Glomerular endothelial cell (primary cell): ENCODE data around the gene EMILIN1. TPM values are rescaled to one million over a fixed set of nuclear protein-coding genes. Genes with fewer than 3 reads are reported as not detected.
"Not testable (repeated sequence)": the region's sequence is repeated elsewhere in the genome, so short reads cannot be mapped to it uniquely, and the experiment has no call there.

Source experiments
- DNase-seq: peaks from one replicate; pipeline ENCODE4 v3.0.0-alpha.2; 2011; ENCODE audit warnings: low read depth, low spot score; ENCODE audit errors: extremely low read depth
- total RNA-seq: library from RNA; depleted of rRNA; stranded (reverse); fragments of >200 nt; gene quantifications from 2 replicates; pipeline ENCODE4 v1.2.3, GENCODE V29; 2015

EMILIN1 gene
- total RNA-seq, 1 donor from 2014 or later, result 7.3 TPM

DNA sequence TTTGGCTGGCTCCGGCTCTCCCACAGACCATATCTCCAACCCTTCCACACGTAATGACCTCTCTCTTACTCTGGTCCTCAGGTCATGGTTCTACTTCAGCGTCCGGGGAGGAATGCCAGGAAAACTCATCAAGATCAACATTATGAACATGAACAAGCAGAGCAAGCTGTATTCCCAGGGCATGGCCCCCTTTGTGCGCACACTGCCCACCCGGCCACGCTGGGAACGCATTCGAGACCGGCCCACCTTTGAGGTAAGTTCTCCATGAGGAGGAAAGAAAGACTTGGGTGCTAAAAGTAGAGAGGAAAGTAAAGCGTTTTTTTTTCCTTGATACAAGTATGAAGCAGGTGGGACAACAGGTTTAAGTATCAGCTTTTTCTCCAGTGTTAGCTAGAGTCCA, 25.1 kb upstream of the EMILIN1 start:
- no peak for DNase-seq

DNA sequence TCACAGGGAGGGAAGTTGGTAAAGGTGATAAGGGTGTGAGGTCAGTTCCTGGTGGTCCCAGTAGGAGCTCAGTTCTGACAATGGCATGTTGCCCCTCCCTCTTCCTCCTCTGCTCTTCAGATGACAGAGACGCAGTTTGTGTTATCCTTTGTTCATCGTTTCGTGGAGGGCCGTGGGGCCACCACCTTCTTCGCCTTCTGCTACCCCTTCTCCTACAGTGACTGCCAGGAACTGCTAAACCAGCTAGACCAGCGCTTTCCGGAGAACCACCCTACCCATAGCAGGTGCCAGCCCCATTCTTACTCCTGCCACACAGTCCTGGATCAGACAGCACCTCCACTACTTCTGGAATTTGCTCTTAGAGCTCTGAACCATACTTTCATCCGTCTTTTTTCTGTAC, 24.6 kb upstream of the EMILIN1 start:
- DNase-seq, result no peak

DNA sequence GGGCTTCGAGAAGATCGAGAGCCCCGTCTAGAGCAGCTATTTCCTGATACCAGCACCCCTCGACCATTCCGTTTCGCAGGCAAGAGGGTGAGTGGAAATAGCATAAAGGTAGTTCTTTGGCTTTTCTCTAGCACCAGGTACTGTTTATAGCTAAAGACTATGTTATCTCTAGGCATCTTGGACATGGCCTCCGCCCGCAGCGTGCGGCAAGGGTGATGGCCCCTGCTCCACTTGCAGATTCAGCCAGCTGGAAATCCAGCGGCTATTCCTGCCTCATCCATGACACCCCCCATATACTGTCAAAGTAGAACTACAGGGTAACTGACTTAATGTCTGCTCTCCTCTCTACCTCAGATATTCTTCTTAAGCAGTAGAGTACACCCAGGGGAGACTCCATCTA, 23.7 kb upstream of the EMILIN1 start:
- DNase-seq, result no peak

DNA sequence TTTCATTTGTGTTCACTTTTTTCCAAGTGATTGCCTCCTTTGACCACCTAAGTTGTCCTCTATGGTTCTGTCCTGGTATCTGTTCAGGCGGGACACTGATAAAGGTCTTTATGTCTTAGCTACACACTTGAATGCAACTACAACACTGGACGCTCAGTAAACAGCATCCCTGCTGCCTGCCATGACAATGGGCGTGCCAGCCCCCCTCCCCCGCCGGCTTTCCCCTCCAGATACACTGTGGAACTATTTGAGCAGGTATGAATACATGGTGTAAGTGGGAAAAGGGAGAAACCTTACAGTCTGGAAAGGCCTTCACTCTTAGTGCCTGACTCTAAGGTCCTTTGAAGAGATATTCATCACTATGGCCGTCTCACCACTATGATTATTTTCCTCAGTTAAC, 21.2 kb upstream of the EMILIN1 start:
- DNase-seq, result no peak

DNA sequence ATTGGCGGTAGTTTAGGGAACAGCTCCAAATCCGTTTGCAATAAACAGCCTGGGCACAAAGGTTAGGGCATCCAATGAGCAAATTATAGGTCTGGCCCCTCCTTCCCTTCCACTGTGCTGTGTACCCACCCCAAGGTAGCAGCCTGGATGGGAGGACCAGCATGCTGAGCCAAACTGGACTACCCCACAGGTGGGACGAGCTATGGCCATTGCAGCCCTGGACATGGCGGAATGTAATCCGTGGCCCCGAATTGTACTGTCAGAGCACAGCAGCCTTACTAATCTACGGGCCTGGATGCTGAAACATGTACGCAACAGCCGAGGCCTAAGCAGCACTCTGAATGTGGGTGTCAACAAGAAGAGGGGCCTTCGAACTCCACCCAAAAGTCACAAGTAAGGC, 20.2 kb upstream of the EMILIN1 start:
- no peak for DNase-seq

DNA sequence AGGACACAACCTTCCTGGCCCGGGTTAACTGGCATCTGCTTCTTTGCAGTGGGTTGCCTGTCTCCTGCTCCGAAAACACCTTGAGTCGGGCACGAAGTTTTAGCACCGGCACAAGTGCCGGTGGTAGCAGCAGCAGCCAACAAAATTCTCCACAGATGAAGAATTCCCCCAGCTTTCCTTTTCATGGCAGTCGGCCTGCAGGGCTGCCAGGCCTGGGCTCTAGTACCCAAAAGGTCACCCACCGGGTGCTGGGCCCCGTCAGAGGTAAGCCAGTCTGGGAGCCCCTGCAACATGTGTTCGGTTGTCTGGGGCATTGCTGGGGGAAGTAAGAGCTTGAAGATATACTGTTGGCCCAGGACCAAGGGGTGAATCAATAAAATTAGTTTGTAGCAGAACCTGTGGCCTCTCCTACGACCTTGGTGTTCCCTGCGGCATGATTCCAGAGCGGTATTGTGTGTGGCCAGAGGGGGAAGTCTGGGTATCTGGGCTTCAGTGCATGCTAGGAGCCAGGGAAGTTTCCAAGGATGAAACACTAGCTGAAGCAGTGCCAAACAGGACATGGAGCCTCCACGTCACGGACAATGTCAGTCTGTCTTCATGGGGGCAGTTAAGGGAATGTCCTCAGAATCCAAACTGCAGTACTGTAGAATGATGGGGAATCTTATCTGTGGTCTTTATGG, 19.1 kb upstream of the EMILIN1 start:
- no peak for DNase-seq

DNA sequence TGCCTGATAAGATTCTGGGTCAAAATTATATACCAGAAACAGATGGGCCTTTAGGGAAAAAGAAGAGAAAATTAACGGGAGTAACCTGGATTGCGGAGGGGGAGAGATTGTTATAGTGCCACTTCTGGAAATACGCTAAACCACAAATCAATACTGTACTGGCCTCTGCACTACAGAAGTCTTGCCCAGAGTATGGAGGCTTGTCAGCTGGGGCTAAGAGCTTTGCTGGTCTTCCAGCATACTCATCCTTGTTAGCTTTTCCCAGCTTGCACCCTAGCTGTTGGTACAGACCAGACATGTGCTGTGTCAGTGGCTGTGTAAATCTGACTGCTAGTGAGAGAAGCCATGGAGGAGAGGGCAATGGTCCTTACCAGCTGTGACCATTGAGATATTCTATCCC, 18.1 kb upstream of the EMILIN1 start:
- no peak for DNase-seq

DNA sequence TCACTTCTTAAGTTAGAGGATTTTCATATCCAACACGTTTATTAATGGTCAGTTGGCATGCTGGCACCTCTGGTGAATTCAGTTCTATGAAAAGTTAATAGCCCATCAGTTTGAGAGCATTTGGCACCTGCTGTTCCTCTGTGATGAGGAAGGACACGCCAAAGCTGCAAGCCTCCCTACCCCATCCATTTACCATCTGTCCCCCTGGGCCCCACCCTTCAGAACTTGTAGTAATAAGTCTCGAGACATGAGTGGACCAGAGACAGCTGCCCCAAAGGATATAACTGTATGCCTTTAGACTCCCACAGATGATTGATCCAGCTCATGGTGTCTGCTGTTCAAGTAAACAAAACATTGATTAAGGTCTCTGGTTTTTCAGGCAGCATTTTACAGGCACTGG, 13.3 kb upstream of the EMILIN1 start:
- no peak for DNase-seq

DNA sequence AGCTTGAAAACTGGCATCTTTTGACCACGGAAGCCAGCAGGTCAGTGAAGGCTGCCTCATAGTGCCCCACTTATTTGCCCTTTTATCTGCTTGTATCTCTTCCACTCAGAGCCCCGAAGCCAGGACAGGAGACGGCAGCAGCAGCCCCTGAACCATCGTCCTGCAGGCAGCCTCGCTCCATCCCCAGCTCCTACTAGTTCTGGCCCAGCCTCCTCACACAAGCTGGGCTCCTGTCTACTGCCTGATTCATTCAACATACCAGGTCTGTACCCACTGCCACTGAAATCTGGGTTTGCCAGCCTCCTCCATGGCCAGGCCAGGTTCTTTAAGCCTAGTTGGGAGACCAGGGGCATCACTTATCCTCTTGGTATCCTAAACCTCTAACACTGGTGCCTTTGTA, 11.0 kb upstream of the EMILIN1 start:
- no peak for DNase-seq

DNA sequence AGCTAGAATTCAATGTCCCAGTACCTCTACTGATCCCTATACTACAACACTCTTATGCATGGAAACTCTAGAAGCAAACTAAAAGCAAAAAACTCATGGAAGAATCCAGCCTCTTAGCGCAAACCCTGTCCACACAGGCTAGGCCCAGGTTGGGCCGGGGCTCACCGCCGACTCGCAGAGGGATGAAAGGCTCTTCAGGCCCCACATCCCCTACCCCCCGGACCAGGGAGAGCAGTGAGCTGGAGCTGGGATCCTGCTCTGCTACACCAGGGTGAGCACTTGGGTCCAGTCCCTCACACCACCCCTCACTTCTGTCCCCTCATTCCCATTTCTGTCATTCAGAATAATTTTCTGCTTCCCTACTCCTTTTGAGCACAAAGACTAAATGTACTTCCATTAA, 9.0 kb upstream of the EMILIN1 start:
- no peak for DNase-seq

DNA sequence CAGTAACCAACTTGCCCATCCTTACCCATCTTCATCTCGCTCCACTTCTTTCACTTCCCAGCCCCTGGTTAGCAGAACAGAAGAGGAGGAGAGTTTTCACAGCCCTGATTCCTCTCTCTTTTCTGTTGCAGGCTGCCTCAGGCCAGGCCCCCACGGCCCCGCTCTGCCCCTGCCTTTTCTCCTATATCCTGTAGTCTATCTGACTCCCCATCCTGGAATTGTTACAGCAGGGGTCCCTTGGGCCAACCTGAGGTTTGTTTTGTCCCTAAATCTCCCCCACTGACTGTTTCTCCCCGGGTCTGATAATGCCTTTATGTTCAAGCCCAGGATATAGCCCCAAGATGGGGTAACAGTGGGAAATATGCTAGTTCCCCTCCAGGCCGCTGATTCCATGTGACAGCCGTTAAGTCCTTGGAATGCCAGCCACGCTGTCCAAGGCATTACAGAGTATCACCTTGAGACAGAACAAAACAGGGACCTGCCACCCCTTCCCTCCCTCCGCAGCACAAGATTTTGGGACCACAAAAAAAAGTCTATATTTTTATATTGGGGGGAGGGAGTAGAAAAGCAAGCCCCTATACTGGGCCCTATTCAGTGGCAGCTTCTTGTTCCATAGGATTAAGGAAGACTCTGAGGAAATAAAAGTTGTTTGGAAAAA, 8.3 kb upstream of the EMILIN1 start:
- DNase-seq, result no peak

DNA sequence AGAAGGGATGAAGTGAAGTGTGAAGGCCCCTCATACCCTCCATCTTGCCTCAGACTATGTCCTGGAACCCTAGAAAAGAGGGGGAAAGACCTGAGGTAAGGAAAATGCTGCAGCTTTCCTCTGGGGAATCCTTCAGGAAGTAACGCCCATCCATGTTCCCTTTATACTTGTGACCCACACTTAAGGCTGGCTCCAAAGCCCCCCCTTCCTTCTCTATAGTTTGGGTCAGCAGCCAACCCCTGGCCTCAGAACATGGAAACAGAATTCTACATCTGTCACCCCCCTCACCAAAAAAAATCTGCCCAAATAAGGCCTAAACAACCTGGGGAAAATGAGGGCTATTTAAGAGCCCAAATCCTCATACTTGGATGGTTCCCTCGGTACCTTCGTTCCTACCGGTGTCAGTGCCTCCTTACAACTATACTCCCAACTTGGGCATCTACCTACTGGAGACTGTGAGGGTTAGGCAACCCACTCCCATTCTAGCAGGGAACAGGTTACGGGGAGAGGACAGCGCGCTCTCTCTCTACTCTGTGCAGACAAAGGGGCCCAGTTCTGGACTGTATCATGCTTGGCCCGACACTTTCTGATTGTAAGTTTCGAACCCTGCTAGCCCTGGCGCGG, 7.7 kb upstream of the EMILIN1 start:
- no peak for DNase-seq

DNA sequence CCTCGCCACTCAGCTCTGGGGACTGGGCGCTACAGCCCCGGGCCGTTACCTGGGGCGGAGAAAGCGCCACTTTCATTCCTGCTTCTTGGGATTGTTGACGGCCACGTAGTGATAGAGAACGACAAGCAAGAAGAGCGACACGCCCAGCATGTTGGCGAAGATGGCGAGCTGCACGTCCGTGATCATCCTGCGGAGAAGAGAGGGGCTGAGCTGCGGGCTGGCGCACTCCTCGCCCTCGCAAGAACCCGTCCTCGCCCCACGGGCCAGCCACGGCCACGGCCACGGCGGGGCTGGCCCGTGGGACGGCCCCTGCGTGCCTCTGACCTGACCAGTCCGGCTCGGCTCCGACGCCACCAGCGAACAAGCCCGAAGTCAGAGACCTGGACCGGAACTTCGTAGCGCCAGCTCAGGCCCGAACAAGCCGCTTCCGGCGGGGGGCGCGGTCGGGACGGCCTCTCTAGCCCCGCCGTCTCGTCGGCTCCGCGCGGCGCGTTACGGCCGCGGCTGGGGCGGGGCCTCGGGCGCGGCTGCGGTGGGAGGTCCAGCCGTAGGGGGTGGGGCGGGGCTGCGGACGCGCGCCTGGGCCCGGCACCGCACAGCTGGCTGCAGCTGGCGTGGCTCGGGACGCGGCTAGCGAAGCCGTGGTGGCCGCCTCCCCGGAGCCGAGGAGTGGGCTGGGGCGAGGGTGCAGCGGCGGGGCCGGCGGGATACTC, 7.0 kb upstream of the EMILIN1 start, which contains the start of gene OST4:
Gene OST4, minus strand, starts transcription at position 378 of the 713 bp plus-strand sequence.
- DNase-seq, result no peak

DNA sequence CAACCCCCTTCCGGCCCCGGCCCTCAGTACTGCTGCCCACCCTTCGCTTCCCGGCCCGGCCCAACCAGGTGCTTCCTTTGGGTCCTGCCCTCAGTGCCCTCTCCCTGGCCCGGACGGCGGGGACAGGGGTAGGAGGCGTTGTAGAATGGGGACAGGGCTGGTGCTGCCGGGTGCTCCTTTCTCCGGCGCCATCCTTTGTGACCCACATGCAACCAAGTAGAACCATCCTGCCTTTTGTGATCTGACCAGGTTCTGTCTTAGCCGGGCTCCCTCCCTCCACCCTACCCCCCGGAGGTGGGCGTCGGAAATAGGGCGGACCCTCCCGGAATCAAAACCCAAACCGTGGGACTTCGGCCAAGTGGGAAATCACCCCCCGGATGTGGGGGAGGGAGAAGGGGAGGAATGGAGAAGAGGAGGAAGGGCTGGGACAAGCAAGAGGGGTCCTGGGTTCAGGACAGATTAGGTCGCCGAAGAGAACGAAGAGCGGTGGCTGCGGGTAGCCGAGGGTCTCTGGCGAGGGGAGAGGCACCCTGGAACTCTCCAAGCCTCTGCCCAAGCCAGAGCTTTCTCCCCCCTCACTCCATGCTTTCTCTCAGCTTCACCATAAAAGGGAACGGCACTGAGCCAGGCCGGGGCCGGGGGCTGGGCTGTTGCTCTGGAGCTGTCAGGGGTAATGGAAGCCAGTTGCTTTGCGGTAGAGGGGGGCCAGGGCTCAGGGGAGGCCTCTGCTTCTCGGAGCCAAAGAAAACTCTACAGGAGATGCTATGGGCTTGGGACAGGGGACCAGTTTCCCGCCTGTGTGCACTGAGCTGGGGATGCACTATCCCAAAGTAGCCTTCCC, 6.2 kb upstream of the EMILIN1 start:
- DNase-seq, result no peak

DNA sequence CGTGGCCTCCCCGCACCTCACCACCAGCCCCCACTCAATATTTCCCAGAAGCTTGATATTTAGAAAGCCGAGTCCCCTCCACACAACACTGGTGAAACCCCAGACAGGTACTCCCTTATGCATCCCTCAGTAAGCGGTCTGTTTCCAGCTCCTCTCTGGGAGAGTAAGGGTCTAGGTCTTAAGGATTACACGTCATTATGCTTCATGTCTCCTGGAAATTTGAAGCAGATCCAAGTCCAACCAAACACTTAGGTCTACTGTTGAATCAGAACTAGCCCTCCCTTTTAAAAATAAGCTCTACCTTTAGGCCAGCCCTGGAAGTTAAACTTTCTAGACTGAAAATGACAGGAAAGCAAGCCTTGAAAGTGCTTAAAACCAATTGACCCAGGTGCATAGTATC, 5.5 kb upstream of the EMILIN1 start:
- no peak for DNase-seq

DNA sequence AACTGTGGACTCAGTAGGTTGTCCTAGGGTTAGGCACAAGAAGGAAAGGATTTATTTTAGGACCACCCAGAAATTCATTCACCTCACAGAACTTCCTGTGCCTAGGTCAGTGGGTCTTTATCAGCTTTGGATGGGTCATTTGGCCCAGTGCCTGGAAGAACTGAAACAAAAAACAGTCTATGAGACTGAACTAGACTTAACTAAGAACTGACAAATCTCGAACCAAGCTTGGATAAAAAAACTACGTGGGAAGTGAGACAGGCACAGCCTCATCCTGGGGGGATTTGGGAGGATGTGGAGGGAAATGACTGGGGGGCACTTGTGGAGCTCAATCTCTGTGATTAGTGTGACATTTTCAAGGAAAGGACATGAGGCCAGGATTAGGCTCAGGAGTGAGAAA, 4.6 kb upstream of the EMILIN1 start:
- DNase-seq, result no peak

DNA sequence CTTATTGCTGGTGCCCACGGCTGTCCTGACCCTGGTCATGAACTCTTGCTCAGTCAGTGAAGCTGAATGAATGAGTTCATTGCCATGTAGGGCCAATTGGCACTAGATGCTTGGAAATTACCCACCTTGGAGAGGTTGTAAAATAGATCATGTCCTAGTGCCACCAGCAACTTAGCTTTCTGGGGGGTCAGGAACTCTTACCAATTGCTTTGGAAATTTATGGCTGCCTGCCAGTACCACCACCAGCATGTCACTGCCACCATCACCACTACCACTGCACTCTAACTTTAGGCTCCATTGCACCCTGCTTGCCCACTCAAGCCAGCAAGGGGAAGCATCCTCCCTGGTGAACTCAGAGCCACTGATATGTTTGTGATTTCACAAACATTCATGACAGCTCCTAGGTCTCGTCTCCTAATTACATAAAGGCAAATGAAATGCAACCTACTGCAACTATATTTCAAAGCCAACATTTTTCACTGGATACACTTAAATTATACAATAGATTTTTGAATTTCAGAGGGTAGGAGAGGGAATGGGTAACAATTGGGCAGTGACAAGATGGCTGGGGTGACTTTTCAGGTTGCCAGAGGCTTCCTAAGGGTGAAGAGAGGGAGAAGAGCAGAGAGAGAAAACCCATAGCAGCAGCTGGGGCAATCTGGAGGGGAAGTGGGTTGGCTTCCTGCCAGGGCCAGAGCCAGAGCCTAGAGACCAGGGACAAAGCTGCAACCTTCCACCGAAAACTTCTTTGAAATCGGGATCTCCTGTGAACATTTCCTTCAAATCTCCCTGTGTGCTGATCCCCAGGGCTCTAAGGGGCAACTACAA, 3.5 kb upstream of the EMILIN1 start:
- DNase-seq, result no peak

DNA sequence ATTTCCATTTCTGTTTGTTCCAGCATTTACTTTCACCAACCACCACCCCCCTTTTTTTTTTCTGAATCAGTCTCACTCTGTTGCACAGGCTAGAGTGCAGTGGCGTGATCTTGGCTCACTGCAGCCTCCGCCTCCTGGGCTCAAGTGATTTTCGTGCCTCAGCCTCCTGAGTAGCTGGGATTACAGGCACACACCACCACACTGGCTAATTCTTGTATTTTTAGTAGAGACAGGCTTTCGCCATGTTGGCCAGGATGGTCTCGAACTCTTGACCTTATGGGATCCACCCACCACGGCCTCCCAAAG, 2.9 kb upstream of the EMILIN1 start:
- not testable (repeated sequence) for DNase-seq

DNA sequence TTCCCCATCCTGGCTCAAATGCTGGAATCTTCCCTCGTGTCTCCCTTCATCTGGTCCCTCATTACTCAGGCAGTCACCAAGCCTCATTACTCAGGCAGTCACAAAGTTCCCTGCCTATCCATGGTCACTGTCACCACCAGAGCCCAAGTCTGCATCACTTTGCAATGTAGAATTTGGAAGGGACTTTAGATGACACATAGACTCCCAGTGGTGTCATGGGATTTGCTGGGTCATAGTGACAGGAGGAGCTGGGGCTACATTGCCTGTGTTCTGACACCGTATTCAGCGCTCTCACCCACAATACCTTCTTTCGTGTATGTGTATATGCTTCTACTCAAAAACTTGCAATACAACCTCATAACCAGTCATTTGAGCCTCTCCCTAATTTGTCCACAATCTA, 2.1 kb upstream of the EMILIN1 start:
- DNase-seq, result no peak

DNA sequence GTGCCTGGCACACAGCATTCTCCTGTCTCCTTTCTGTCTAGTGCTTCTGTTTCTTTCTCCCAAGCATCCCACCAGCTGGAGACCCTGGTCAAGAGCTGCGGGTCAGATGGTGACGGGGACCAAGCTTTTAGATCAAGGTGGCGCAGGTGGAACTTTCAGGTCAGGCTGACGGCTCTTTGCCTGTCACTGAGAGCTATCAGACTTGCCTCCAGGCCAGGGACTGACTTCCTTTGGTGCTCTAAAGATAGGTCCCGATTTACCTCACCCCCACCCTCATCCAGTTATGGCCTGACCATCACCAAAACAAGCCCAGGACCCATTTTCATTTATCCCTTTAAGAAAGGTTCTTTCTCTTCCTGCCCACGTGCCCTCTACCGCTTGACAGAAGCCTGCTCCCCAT, 1.2 kb upstream of the EMILIN1 start:
- no peak for DNase-seq
